ENCODE measurements around the gene MCC. TPM values are rescaled to one million over a fixed set of nuclear protein-coding genes. Genes with fewer than 3 reads are reported as not detected.

MCC gene
- total and polyA plus RNA-seq, 12 donors: 4.2 to 34.1 (median 25.2) TPM

DNA sequence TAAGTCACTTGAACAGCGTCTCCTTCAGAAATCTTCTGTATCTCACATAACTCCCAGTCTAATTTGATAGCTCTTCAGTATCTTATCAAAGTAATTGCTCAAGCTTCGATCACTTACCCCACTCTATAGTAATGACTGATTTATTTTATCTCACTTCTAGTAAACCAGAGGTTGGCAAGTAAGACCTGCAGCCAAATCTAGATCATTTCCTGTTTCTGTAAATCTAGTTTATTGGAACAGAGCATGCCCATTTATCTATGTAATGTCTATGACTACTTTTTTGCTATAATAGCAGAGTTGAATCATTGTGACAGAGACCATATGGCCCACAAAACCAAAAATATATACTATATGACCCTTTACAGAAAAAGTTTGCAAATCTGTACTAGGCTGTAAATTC is 93.6 kb downstream of the MCC start:
- Histone ChIP-seq H3K27ac (no peak overlapping the region), H3K9me3 (no peaks in the 10 kb centered on the region), H3K27me3 (peaks cover 0 to 2% (median 0%) of the 10 kb centered on the region in 7 donors), H3K36me3 (no peaks in the 10 kb centered on the region), H3K4me1 (no peaks in the 10 kb centered on the region), H3K4me3 (no peak overlapping the region)
- DNase-seq: no peak
- ATAC-seq: no peak
- WGBS, 2 donors: 70 to 80% methylated on average over 2 of the region's 2 CpGs
- TF ChIP-seq, protein P1, sequence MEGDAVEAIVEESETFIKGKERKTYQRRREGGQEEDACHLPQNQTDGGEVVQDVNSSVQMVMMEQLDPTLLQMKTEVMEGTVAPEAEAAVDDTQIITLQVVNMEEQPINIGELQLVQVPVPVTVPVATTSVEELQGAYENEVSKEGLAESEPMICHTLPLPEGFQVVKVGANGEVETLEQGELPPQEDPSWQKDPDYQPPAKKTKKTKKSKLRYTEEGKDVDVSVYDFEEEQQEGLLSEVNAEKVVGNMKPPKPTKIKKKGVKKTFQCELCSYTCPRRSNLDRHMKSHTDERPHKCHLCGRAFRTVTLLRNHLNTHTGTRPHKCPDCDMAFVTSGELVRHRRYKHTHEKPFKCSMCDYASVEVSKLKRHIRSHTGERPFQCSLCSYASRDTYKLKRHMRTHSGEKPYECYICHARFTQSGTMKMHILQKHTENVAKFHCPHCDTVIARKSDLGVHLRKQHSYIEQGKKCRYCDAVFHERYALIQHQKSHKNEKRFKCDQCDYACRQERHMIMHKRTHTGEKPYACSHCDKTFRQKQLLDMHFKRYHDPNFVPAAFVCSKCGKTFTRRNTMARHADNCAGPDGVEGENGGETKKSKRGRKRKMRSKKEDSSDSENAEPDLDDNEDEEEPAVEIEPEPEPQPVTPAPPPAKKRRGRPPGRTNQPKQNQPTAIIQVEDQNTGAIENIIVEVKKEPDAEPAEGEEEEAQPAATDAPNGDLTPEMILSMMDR (IDR thresholded peaks at IDR 0.05): no peak
- intact Hi-C loops (cut with DNase I): no loop called here

DNA sequence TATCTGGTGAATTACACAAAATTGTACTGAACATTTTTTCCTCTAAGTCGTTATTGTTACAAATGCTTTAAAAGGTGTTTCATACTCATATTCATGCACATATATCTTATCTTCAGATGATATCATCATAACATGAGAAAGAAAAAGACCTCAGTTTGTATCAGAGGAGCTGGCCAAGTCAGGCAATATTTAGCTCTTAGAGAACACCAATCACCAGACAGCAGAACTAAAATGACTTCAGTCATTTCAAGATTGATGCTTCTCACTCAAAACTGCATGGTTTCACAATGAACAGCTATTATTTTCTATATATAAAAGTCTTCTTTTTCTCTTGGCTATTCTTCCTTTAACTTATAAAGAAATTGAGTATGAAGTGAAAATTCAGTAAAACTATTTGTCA is 98.0 kb downstream of the MCC start:
- TF ChIP-seq, protein P1 (IDR thresholded peaks at IDR 0.05): no peak
- H3K9me3 ChIP-seq: no peaks in the 10 kb centered on the region
- 83 to 86% methylated on average over 1 of the region's 1 CpG for WGBS, 2 donors
- ATAC-seq (no peak), DNase-seq (no peak)
- no peaks in the 10 kb centered on the region for H3K36me3 ChIP-seq
- intact Hi-C loops (cut with DNase I): no loop called here
- no peak overlapping the region for H3K4me3 ChIP-seq
- H3K4me1 ChIP-seq: no peaks in the 10 kb centered on the region
- peaks cover 0 to 12% (median 0%) of the 10 kb centered on the region in 7 donors for H3K27me3 ChIP-seq
- H3K27ac ChIP-seq: no peak overlapping the region

DNA sequence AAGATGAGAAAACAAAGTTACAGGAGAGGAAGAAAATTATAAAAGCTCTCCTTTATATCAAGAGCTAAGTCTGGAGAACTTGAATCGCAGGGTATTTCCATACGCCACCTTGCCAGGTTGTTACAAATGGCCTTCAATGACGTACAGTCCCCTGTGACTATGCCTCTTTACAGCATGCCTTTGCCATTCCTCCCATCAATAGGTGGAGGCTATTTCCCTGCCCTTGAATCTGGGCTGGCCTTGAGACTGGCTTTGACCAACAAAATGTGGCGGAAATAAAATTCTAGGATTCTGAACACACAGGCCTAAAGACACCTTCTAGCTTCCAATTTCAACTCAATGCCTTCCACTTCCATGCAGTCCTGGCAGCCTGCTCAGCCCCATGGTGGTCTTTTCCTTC is 99.1 kb downstream of the MCC start:
- DNase-seq (no peak), ATAC-seq (no peak)
- intact Hi-C loops (cut with DNase I): loop anchor here in 1 of 10 donors (10.0 kb wide), 1 partner anchor 216 kb away; no protein-coding TSS in a partner anchor
- Histone ChIP-seq H3K4me1 (no peaks in the 10 kb centered on the region), H3K36me3 (no peaks in the 10 kb centered on the region), H3K27me3 (peaks cover 0 to 17% (median 0%) of the 10 kb centered on the region in 7 donors), H3K9me3 (no peaks in the 10 kb centered on the region), H3K4me3 (no peak overlapping the region), H3K27ac (no peak overlapping the region)
- TF ChIP-seq, protein P1 (IDR thresholded peaks at IDR 0.05): no peak
- 93 to 98% methylated on average over 4 of the region's 4 CpGs for whole genome bisulfite sequencing, 2 donors

DNA sequence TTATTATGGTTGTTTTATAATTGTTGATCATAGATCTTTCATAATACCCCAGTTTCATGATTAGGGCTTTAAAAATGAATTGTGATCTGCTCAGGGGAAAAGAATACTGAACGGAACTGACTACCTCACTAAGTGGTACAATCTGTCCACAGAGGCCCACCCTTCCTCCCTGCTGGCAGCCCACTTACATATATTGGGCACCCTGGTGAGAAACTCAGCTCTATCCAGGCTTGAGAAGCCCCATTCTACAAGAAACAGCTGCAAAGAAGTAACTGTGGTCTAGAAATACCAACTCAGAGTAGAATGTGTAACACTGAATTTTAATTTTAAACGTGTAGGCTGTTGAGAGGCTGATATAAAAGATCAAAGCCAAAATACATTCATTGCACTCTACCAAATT is 100.4 kb downstream of the MCC start:
- intact Hi-C loops (cut with DNase I): loop anchor here in 1 of 10 donors (10.0 kb wide), 1 partner anchor 217 kb away; no protein-coding TSS in a partner anchor
- Histone ChIP-seq H3K27me3 (peaks cover 0 to 17% (median 0%) of the 10 kb centered on the region in 7 donors), H3K36me3 (no peaks in the 10 kb centered on the region), H3K27ac (no peak overlapping the region), H3K9me3 (no peaks in the 10 kb centered on the region), H3K4me3 (no peak overlapping the region), H3K4me1 (no peaks in the 10 kb centered on the region)
- WGBS, 2 donors: 84 to 88% methylated on average over 2 of the region's 2 CpGs
- ATAC-seq: no peak
- TF ChIP-seq, protein P1 (IDR thresholded peaks at IDR 0.05): no peak
- DNase-seq: no peak

Measured in heart right ventricle (tissue), 16 donors.